HG02884 (cell line): Measurements from ENCODE around the gene HACD2.

Source experiments
- ATAC-seq: cut with Tn5 transposase; IDR thresholded peaks from one replicate; pipeline ENCODE4 v1.9.1; 2021; ENCODE audit warnings: mild to moderate bottlenecking, moderate library complexity; ENCODE audit not compliant: unreplicated experiment

The HACD2 gene

GRCh38 chr3:123571973-123572365, 12.9 kb downstream of the HACD2 start:
- no peak for ATAC-seq

- ATAC-seq = no peak
Observed at GRCh38 chr3:123571264-123571972, 13.4 kb downstream of the HACD2 start.

GRCh38 chr3:123568875-123569274, 16.0 kb downstream of the HACD2 start:
- ATAC-seq = no peak

GRCh38 chr3:123568034-123568433, 16.8 kb downstream of the HACD2 start:
- ATAC-seq = no peak

- no peak for ATAC-seq
Observed at GRCh38 chr3:123564056-123564455, 20.8 kb downstream of the HACD2 start.

GRCh38 chr3:123562547-123562946, 22.3 kb downstream of the HACD2 start:
- no peak for ATAC-seq

GRCh38 chr3:123561188-123561587, 23.7 kb downstream of the HACD2 start:
- ATAC-seq = no peak

GRCh38 chr3:123559040-123559861, 25.6 kb downstream of the HACD2 start:
- no peak for ATAC-seq

GRCh38 chr3:123553536-123553935, 31.3 kb downstream of the HACD2 start:
- no peak for ATAC-seq

- ATAC-seq = no peak
Observed at GRCh38 chr3:123552768-123553167, 32.1 kb downstream of the HACD2 start.

- ATAC-seq = no peak
Observed at GRCh38 chr3:123552095-123552714, 32.6 kb downstream of the HACD2 start.

GRCh38 chr3:123547881-123548519, 36.9 kb downstream of the HACD2 start:
- no peak for ATAC-seq

GRCh38 chr3:123546133-123546755, 38.6 kb downstream of the HACD2 start:
- ATAC-seq = no peak

- ATAC-seq = no peak
Observed at GRCh38 chr3:123543950-123544349, 40.9 kb downstream of the HACD2 start.

GRCh38 chr3:123540285-123540684, 44.6 kb downstream of the HACD2 start:
- ATAC-seq = no peak

- ATAC-seq = peak; percentile 85
Observed at GRCh38 chr3:123536153-123536895, 48.5 kb downstream of the HACD2 start.

GRCh38 chr3:123535580-123535979, 49.3 kb downstream of the HACD2 start:
- ATAC-seq = no peak

- ATAC-seq = no peak
Observed at GRCh38 chr3:123534264-123534663, 50.6 kb downstream of the HACD2 start.

- ATAC-seq = no peak
Observed at GRCh38 chr3:123533554-123534159, 51.2 kb downstream of the HACD2 start.

- no peak for ATAC-seq
Observed at GRCh38 chr3:123528130-123528529, 56.7 kb downstream of the HACD2 start.
